Epithelial cell of esophagus (primary cell): ENCODE data around the gene ADAMTS12.

Experiments
- DNase-seq: peaks from one replicate; pipeline ENCODE4 v3.0.0; 2010; ENCODE audit warnings: low read depth
- H3K4me3 ChIP-seq: 2 replicates; pipeline ENCODE4 v1.5.1; 2011; ENCODE audit warnings: mild to moderate bottlenecking, low read length, control low read depth
- CTCF ChIP-seq: IDR thresholded peaks from 2 replicates; pipeline ENCODE4 v1.5.1; 2011; ENCODE audit warnings: low read depth, mild to moderate bottlenecking, low read length, control low read depth, inconsistent platforms; ENCODE audit not compliant: insufficient read depth; ENCODE audit errors: missing control alignments

Gene ADAMTS12

GRCh38 chr5:33772380-33772897 lies 119.4 kb downstream of the ADAMTS12 start:
- no peak overlapping the region for H3K4me3 ChIP-seq
- DNase-seq, result peak; percentile 41
- no peak for TF ChIP-seq CTCF

GRCh38 chr5:33769968-33770367 lies 121.8 kb downstream of the ADAMTS12 start:
- DNase-seq, result no peak
- H3K4me3 ChIP-seq, result no peak overlapping the region
- no peak for TF ChIP-seq CTCF

GRCh38 chr5:33769196-33769595 lies 122.6 kb downstream of the ADAMTS12 start:
- DNase-seq, result no peak
- H3K4me3 ChIP-seq, result no peak overlapping the region
- no peak for TF ChIP-seq CTCF

- no peak overlapping the region for H3K4me3 ChIP-seq
- TF ChIP-seq CTCF, result no peak
- DNase-seq, result no peak
Observed at GRCh38 chr5:33766023-33766422, 125.8 kb downstream of the ADAMTS12 start.

- H3K4me3 ChIP-seq, result no peak overlapping the region
- no peak for TF ChIP-seq CTCF
- DNase-seq, result no peak
Observed at GRCh38 chr5:33764786-33765185, 127.0 kb downstream of the ADAMTS12 start.

GRCh38 chr5:33763435-33763834 lies 128.4 kb downstream of the ADAMTS12 start:
- H3K4me3 ChIP-seq, result no peak overlapping the region
- no peak for TF ChIP-seq CTCF
- no peak for DNase-seq

- no peak for DNase-seq
- no peak overlapping the region for H3K4me3 ChIP-seq
- no peak for TF ChIP-seq CTCF
Observed at GRCh38 chr5:33762859-33763258, 128.9 kb downstream of the ADAMTS12 start.
